Epidermal melanocyte (primary cell): Measurements from ENCODE around the gene MBD1.
"Not testable (repeated sequence)": the region's sequence is repeated elsewhere in the genome, so short reads cannot be mapped to it uniquely, and the experiment has no call there.

Source experiments
- DNase-seq: peaks from one replicate; pipeline ENCODE4 v3.0.0; 2011; ENCODE audit warnings: low spot score; ENCODE audit not compliant: insufficient read length

The MBD1 gene

GRCh38 chr18:50293039-50293438 lies 11.7 kb upstream of the MBD1 start:
- DNase-seq, result no peak

GRCh38 chr18:50289108-50289443 lies 7.8 kb upstream of the MBD1 start:
- no peak for DNase-seq

GRCh38 chr18:50288348-50289107 lies 7.2 kb upstream of the MBD1 start:
- not testable (repeated sequence) for DNase-seq

- peak; percentile 89 for DNase-seq
Measured at GRCh38 chr18:50287441-50288347, 6.4 kb upstream of the MBD1 start, which contains the start of gene CXXC1. TSS of gene CXXC1 (minus strand) at chr18:50287692. CDS start at chr18:50287589, 103 bp downstream.

- DNase-seq, result no peak
Measured at GRCh38 chr18:50287028-50287440, 5.7 kb upstream of the MBD1 start.

GRCh38 chr18:50286391-50287027 lies 5.2 kb upstream of the MBD1 start:
- DNase-seq, result no peak

GRCh38 chr18:50285631-50286321 lies 4.5 kb upstream of the MBD1 start:
- no peak for DNase-seq

GRCh38 chr18:50285071-50285470 lies 3.7 kb upstream of the MBD1 start:
- DNase-seq, result no peak

GRCh38 chr18:50284255-50284885 lies 3.0 kb upstream of the MBD1 start:
- no peak for DNase-seq

GRCh38 chr18:50283469-50284209 lies 2.3 kb upstream of the MBD1 start:
- no peak for DNase-seq

GRCh38 chr18:50282521-50283335 lies 1.4 kb upstream of the MBD1 start:
- DNase-seq, result no peak

GRCh38 chr18:50281972-50282520 lies 723 bp upstream of the MBD1 start:
- DNase-seq, result no peak

- no peak for DNase-seq
Measured at GRCh38 chr18:50280707-50281294, 522 bp downstream of the MBD1 start.

GRCh38 chr18:50279752-50280151 lies 1.6 kb downstream of the MBD1 start:
- DNase-seq, result no peak

- DNase-seq, result no peak
Measured at GRCh38 chr18:50277942-50278341, 3.4 kb downstream of the MBD1 start.

GRCh38 chr18:50276452-50276851 lies 4.9 kb downstream of the MBD1 start:
- DNase-seq, result no peak

- DNase-seq, result no peak
Measured at GRCh38 chr18:50275503-50276036, 5.8 kb downstream of the MBD1 start.

GRCh38 chr18:50274941-50275340 lies 6.4 kb downstream of the MBD1 start:
- no peak for DNase-seq
